Measurements from ENCODE around the gene CNTLN.

- TF ChIP-seq POLR2AphosphoS5 (IDR thresholded peaks at IDR 0.05) (no peak), POLR2A (IDR thresholded peaks at IDR 0.05) (no peak)
Measured at GRCh38 chr9:17272536-17272935, 137.7 kb downstream of the CNTLN start.

Data from suprapubic skin (tissue), 4 donors.